B cell (primary cell): ENCODE results near the gene KRI1. TPM values are rescaled to one million over a fixed set of nuclear protein-coding genes. Genes with fewer than 3 reads are reported as not detected.
"Not testable (repeated sequence)": the region's sequence is repeated elsewhere in the genome, so short reads cannot be mapped to it uniquely, and the experiment has no call there.

Experiments used
- ATAC-seq: fragments of 200-7000 bp; cut with Tn5 transposase; one replicate; pipeline ENCODE4 v1.10.0; 2021; ENCODE audit warnings: low read depth, mild to moderate bottlenecking, moderate number of reproducible peaks, moderate library complexity
- CTCF ChIA-PET: fragments of 350-600 bp; sonication (Branson Sonifier 250); formaldehyde crosslinking; loops from one replicate; lab custom pipeline; 2021; ENCODE audit warnings: antibody characterized with exemption, inconsistent platforms; lab: Charles Lee
- POLR2A ChIA-PET: fragments of 350-600 bp; sonication (Branson Sonifier 250); formaldehyde crosslinking; loops from one replicate; lab custom pipeline; 2021; ENCODE audit warnings: antibody characterized with exemption; lab: Charles Lee
- DNase-seq: peaks from one replicate; pipeline ENCODE4 v3.0.0; 2013
- H2AFZ ChIP-seq: 2 replicates; pipeline ENCODE4 v1.6.1; 2012; ENCODE audit warnings: mild to moderate bottlenecking, low read depth, low read length; ENCODE audit not compliant: insufficient read depth, poor library complexity, severe bottlenecking
- H3K27ac ChIP-seq, 2 donors: 1 replicate in 1 of 2; 2 replicates in 1 of 2; pipeline ENCODE4 v1.5.1; 2012 to 2013; ENCODE audit warnings: low read length in 2 of 2, mild to moderate bottlenecking in 2 of 2, moderate library complexity in 1 of 2
- H3K27me3 ChIP-seq, 4 experiments: fragments of 200-600 bp in 1 of 4; sonication (generic) in 1 of 4; replicated peaks in 1 of 4; 1 replicate in 2 of 4; 2 replicates in 2 of 4; pipeline versions ENCODE4 v1.6.1 to v1.7.0; 2013 to 2016; ENCODE audit warnings: low read length in 3 of 4, mild to moderate bottlenecking in 2 of 4, mixed read lengths in 1 of 4, moderate library complexity in 1 of 4; ENCODE audit not compliant: insufficient read depth in 4 of 4, control insufficient read depth in 3 of 4; ENCODE audit errors: control extremely low read depth in 1 of 4
- H3K36me3 ChIP-seq, 2 experiments: replicated peaks in 1 of 2; 1 replicate in 1 of 2; 2 replicates in 1 of 2; pipeline versions ENCODE4 v1.6.1 to v1.7.1; 2013; ENCODE audit warnings: low read length in 1 of 2; ENCODE audit not compliant: insufficient read depth in 2 of 2, control insufficient read depth in 1 of 2; ENCODE audit errors: control extremely low read depth in 1 of 2, extremely low read depth in 1 of 2
- H3K4me1 ChIP-seq, 2 donors: fragments of 200-600 bp in 1 of 2; sonication (generic) in 1 of 2; 1 replicate in 1 of 2; 2 replicates in 1 of 2; pipeline versions ENCODE4 v1.5.1 to v1.6.1; 2013 to 2017; ENCODE audit warnings: low read length in 2 of 2; ENCODE audit not compliant: control insufficient read depth in 2 of 2, insufficient read depth in 2 of 2
- H3K4me2 ChIP-seq: replicated peaks from 2 replicates; pipeline ENCODE3; 2012; ENCODE audit warnings: mild to moderate bottlenecking, low read depth, low read length; ENCODE audit not compliant: poor library complexity, severe bottlenecking
- H3K4me3 ChIP-seq, 5 experiments: fragments of 200-600 bp in 1 of 5; sonication (generic) in 1 of 5; 1 replicate in 3 of 5; 2 replicates in 2 of 5; pipeline versions ENCODE4 v1.5.1 to v1.7.0; 2011 to 2016; ENCODE audit warnings: low read length in 4 of 5, mild to moderate bottlenecking in 4 of 5, low read depth in 2 of 5, control low read depth in 1 of 5, moderate library complexity in 1 of 5; ENCODE audit not compliant: insufficient read depth in 1 of 5; ENCODE audit errors: control extremely low read depth in 1 of 5, extremely low read depth in 1 of 5
- H3K79me2 ChIP-seq: fragments of 200-600 bp; sonication (generic); one replicate; pipeline ENCODE4 v1.6.0; 2016; ENCODE audit warnings: low read length; ENCODE audit not compliant: control insufficient read depth, insufficient read depth
- H3K9ac ChIP-seq: fragments of 200-600 bp; sonication (generic); 2 replicates; pipeline ENCODE4 v1.6.1; 2017; ENCODE audit warnings: mild to moderate bottlenecking, low read length, moderate library complexity
- H3K9me3 ChIP-seq, 3 donors: one replicate each; pipeline versions ENCODE4 v1.6.1 to v1.7.1; 2013; ENCODE audit warnings: low read length in 2 of 3; ENCODE audit not compliant: control insufficient read depth in 2 of 3, insufficient read depth in 1 of 3; ENCODE audit errors: control extremely low read depth in 1 of 3
- H4K20me1 ChIP-seq: 2 replicates; pipeline ENCODE4 v1.6.0; 2012; ENCODE audit warnings: mild to moderate bottlenecking, low read length; ENCODE audit not compliant: insufficient read depth, control insufficient read depth, poor library complexity, severe bottlenecking
- H3K27ac Mint-ChIP-seq: one replicate; pipeline ENCODE4 v1.8.0; 2021; ENCODE audit warnings: mixed read lengths
- H3K27me3 Mint-ChIP-seq: one replicate; pipeline ENCODE4 v1.8.0; 2021; ENCODE audit warnings: mixed read lengths
- H3K4me1 Mint-ChIP-seq: one replicate; pipeline ENCODE4 v1.8.0; 2021; ENCODE audit warnings: mixed read lengths
- H3K4me3 Mint-ChIP-seq: one replicate; pipeline ENCODE4 v1.8.0; 2021; ENCODE audit warnings: mixed read lengths
- H3K9me3 Mint-ChIP-seq: one replicate; pipeline ENCODE4 v1.8.0; 2022; ENCODE audit warnings: mixed read lengths; ENCODE audit not compliant: insufficient read depth
- CTCF ChIP-seq: fragments of 200-600 bp; IDR thresholded peaks from one replicate; pipeline ENCODE4 v1.8.0; 2022; ENCODE audit warnings: antibody characterized with exemption, mild to moderate bottlenecking
- EZH2 ChIP-seq: IDR thresholded peaks from 2 replicates; pipeline ENCODE4 v1.6.1; 2012; ENCODE audit warnings: borderline replicate concordance, low read depth, mild to moderate bottlenecking, moderate library complexity, low read length; ENCODE audit not compliant: insufficient read depth, poor library complexity, severe bottlenecking
- WGBS: methylation state at CpG from one replicate; pipeline ENCODE4 v1.1.5; 2013; ENCODE audit warnings: missing lambda C conversion rate; ENCODE audit not compliant: insufficient coverage; 5-methylcytosine and 5-hydroxymethylcytosine counted together
- intact Hi-C: fragments of 100-400 bp; cut with micrococcal nuclease; formaldehyde crosslinking; loops from one replicate; pipeline ENCODE4 v1.10.0; 2022
- polyA plus RNA-seq: library from polyadenylated mRNA; depleted of rRNA; stranded (reverse); fragments of >200 nt; gene quantifications from 2 replicates; pipeline ENCODE4 v1.2.3, GENCODE V29; 2012
- total RNA-seq, 2 donors: library from RNA; stranded (reverse); fragments of 120-200 nt in 1 of 2; gene quantifications; 1 replicate in 1 of 2; 2 replicates in 1 of 2; pipeline versions ENCODE4 v1.2.3 to v1.2.4, GENCODE V29; 2013 to 2022

Gene KRI1
- total and polyA plus RNA-seq, 2 donors (not counting 1 experiment from before 2014, with no cell fraction given): 46.7 to 62.8 TPM

DNA sequence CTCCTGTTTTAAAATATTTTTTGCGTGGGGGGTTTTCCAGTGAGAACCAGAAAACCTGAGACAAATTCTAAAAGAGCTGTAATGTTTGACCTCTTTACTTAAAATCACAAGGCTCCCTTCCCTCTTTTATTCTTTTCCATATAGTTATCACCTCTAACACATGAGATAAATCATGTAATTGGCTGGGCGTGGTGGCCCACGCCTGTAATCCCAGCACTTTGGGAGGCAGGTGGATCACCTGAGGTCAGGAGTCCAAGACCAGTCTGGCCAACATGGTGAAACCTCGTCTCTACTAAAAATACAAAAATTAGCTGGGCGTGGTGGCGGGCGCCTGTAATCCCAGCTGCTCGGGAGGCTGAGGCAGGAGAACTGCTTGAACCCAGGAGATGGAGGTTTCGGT is 14.8 kb downstream of the KRI1 start:
- intact Hi-C loops, H3K27ac Mint-ChIP-seq, ATAC-seq: not testable (repeated sequence)

GRCh38 chr19:10550336-10550735 is 15.5 kb downstream of the KRI1 start:
- no peak for DNase-seq
- H4K20me1 ChIP-seq: peaks cover 14% of the 10 kb centered on the region
- H3K4me1 ChIP-seq: peaks cover 31 to 36% of the 10 kb centered on the region in 2 donors
- CTCF ChIA-PET: no interaction called here
- intact Hi-C loops: no loop called here
- no peak overlapping the region for H3K9ac ChIP-seq
- peaks cover 29% of the 10 kb centered on the region for H3K4me1 Mint-ChIP-seq
- H3K27ac ChIP-seq: no peak overlapping the region
- H3K27me3 Mint-ChIP-seq: no peaks in the 10 kb centered on the region
- TF ChIP-seq EZH2: no peak
- no peak for TF ChIP-seq CTCF
- no peak overlapping the region for H2AFZ ChIP-seq
- peaks cover 0 to 5% (median 0%) of the 10 kb centered on the region in 3 donors for H3K9me3 ChIP-seq
- no peak overlapping the region for H3K4me2 ChIP-seq
- POLR2A ChIA-PET: no interaction called here
- no peak for ATAC-seq
- WGBS: 78% methylated on average over 4 of the region's 6 CpGs
- no peak overlapping the region for H3K4me3 ChIP-seq
- peaks cover 5 to 63% of the 10 kb centered on the region in 2 experiments for H3K36me3 ChIP-seq
- no peaks in the 10 kb centered on the region for H3K9me3 Mint-ChIP-seq
- peak overlapping the region; percentile 37 for H3K27ac Mint-ChIP-seq
- no peaks in the 10 kb centered on the region for H3K27me3 ChIP-seq
- H3K4me3 Mint-ChIP-seq: no peak overlapping the region
- H3K79me2 ChIP-seq: peaks cover 33% of the 10 kb centered on the region

More for the DNA sequence above, 14.8 kb downstream of the KRI1 start:
- 100% methylated on average over 5 of the region's 9 CpGs for WGBS
- peaks cover 7 to 70% of the 10 kb centered on the region in 2 experiments for H3K36me3 ChIP-seq
- peaks cover 15% of the 10 kb centered on the region for H4K20me1 ChIP-seq
- CTCF ChIA-PET: interaction anchor here (1.5 to 1.7 kb wide), 2 partner anchors 11 to 21 kb away, joined by 5 to 9 read pairs; no protein-coding TSS in a partner anchor
- POLR2A ChIA-PET: interaction anchor here (0.7 to 0.8 kb wide), 2 partner anchors 158 to 315 kb away, joined by 3 read pairs; no protein-coding TSS in a partner anchor
- H3K4me2 ChIP-seq, H3K4me3 Mint-ChIP-seq, DNase-seq, H3K9me3 Mint-ChIP-seq, H3K9me3 ChIP-seq, H3K27me3 ChIP-seq, H3K27ac ChIP-seq, H2AFZ ChIP-seq, H3K27me3 Mint-ChIP-seq, H3K9ac ChIP-seq, H3K4me3 ChIP-seq: not testable (repeated sequence)
- H3K79me2 ChIP-seq: peaks cover 28% of the 10 kb centered on the region
- peaks cover 37 to 41% of the 10 kb centered on the region in 2 donors for H3K4me1 ChIP-seq
- peaks cover 32% of the 10 kb centered on the region for H3K4me1 Mint-ChIP-seq
